IPS-15b (cell line): ENCODE results near the gene PAQR4.

Source experiments
- H3K27me3 ChIP-seq: one replicate; pipeline ENCODE4 v1.6.1; 2013; ENCODE audit warnings: low read length; ENCODE audit not compliant: control insufficient read depth, insufficient read depth
- H3K36me3 ChIP-seq: one replicate; pipeline ENCODE4 v1.6.1; 2013; ENCODE audit warnings: low read length; ENCODE audit not compliant: control insufficient read depth, insufficient read depth
- H3K4me1 ChIP-seq: one replicate; pipeline ENCODE4 v1.6.1; 2013; ENCODE audit warnings: mild to moderate bottlenecking, low read length; ENCODE audit not compliant: control insufficient read depth, insufficient read depth
- H3K4me3 ChIP-seq: one replicate; pipeline ENCODE4 v1.5.1; 2013; ENCODE audit warnings: low read depth, low read length
- H3K9ac ChIP-seq: one replicate; pipeline ENCODE4 v1.6.1; 2013; ENCODE audit warnings: low read depth, mild to moderate bottlenecking, low read length
- H3K9me3 ChIP-seq: one replicate; pipeline ENCODE4 v1.6.1; 2013; ENCODE audit warnings: mild to moderate bottlenecking, low read length; ENCODE audit not compliant: control insufficient read depth, insufficient read depth

PAQR4 gene

GRCh38 chr16:2987833-2988232 is 18.7 kb downstream of the PAQR4 start:
- Histone ChIP-seq H3K27me3 (no peaks in the 10 kb centered on the region), H3K9me3 (no peaks in the 10 kb centered on the region), H3K4me3 (no peak overlapping the region), H3K9ac (no peak overlapping the region), H3K36me3 (no peaks in the 10 kb centered on the region), H3K4me1 (peaks cover 12% of the 10 kb centered on the region)

GRCh38 chr16:2988590-2989099 is 19.5 kb downstream of the PAQR4 start:
- no peak overlapping the region for H3K4me3 ChIP-seq
- peaks cover 9% of the 10 kb centered on the region for H3K4me1 ChIP-seq
- H3K9ac ChIP-seq = no peak overlapping the region
- H3K36me3 ChIP-seq = no peaks in the 10 kb centered on the region
- H3K9me3 ChIP-seq = no peaks in the 10 kb centered on the region
- H3K27me3 ChIP-seq = no peaks in the 10 kb centered on the region

- Histone ChIP-seq H3K4me1 (peaks cover 7% of the 10 kb centered on the region), H3K9me3 (no peaks in the 10 kb centered on the region), H3K4me3 (no peak overlapping the region), H3K27me3 (no peaks in the 10 kb centered on the region), H3K36me3 (no peaks in the 10 kb centered on the region), H3K9ac (no peak overlapping the region)
Observed at GRCh38 chr16:2990891-2991290, 21.7 kb downstream of the PAQR4 start.

- Histone ChIP-seq H3K4me3 (no peak overlapping the region), H3K9me3 (no peaks in the 10 kb centered on the region), H3K27me3 (no peaks in the 10 kb centered on the region), H3K4me1 (peaks cover 7% of the 10 kb centered on the region), H3K36me3 (no peaks in the 10 kb centered on the region), H3K9ac (no peak overlapping the region)
Observed at GRCh38 chr16:2991566-2992261, 22.6 kb downstream of the PAQR4 start.

- H3K9me3 ChIP-seq = no peaks in the 10 kb centered on the region
- no peaks in the 10 kb centered on the region for H3K27me3 ChIP-seq
- H3K36me3 ChIP-seq = no peaks in the 10 kb centered on the region
- H3K4me1 ChIP-seq = peaks cover 7% of the 10 kb centered on the region
- H3K4me3 ChIP-seq = no peak overlapping the region
- no peak overlapping the region for H3K9ac ChIP-seq
Observed at GRCh38 chr16:2992383-2993081, 23.4 kb downstream of the PAQR4 start.

- H3K9ac ChIP-seq = no peak overlapping the region
- H3K4me1 ChIP-seq = peaks cover 3% of the 10 kb centered on the region
- no peaks in the 10 kb centered on the region for H3K27me3 ChIP-seq
- no peaks in the 10 kb centered on the region for H3K36me3 ChIP-seq
- no peaks in the 10 kb centered on the region for H3K9me3 ChIP-seq
- H3K4me3 ChIP-seq = no peak overlapping the region
Observed at GRCh38 chr16:2996298-2996697, 27.1 kb downstream of the PAQR4 start.

- Histone ChIP-seq H3K27me3 (no peaks in the 10 kb centered on the region), H3K9ac (no peak overlapping the region), H3K36me3 (no peaks in the 10 kb centered on the region), H3K4me3 (no peak overlapping the region), H3K9me3 (no peaks in the 10 kb centered on the region), H3K4me1 (peaks cover 3% of the 10 kb centered on the region)
Observed at GRCh38 chr16:2999929-3000328, 30.8 kb downstream of the PAQR4 start.

GRCh38 chr16:3000540-3000939 is 31.4 kb downstream of the PAQR4 start:
- Histone ChIP-seq H3K4me3 (no peak overlapping the region), H3K36me3 (no peaks in the 10 kb centered on the region), H3K27me3 (no peaks in the 10 kb centered on the region), H3K9me3 (no peaks in the 10 kb centered on the region), H3K9ac (no peak overlapping the region), H3K4me1 (peaks cover 3% of the 10 kb centered on the region)

- H3K9me3 ChIP-seq = no peaks in the 10 kb centered on the region
- H3K4me1 ChIP-seq = peaks cover 5% of the 10 kb centered on the region
- no peak overlapping the region for H3K9ac ChIP-seq
- H3K27me3 ChIP-seq = no peaks in the 10 kb centered on the region
- H3K4me3 ChIP-seq = no peak overlapping the region
- no peaks in the 10 kb centered on the region for H3K36me3 ChIP-seq
Observed at GRCh38 chr16:3001316-3001715, 32.2 kb downstream of the PAQR4 start.

GRCh38 chr16:3003582-3004270 is 34.6 kb downstream of the PAQR4 start:
- H3K4me3 ChIP-seq = no peak overlapping the region
- H3K9me3 ChIP-seq = no peaks in the 10 kb centered on the region
- H3K36me3 ChIP-seq = no peaks in the 10 kb centered on the region
- peaks cover 23% of the 10 kb centered on the region for H3K4me1 ChIP-seq
- H3K27me3 ChIP-seq = no peaks in the 10 kb centered on the region
- H3K9ac ChIP-seq = no peak overlapping the region

GRCh38 chr16:3004319-3004718 is 35.2 kb downstream of the PAQR4 start:
- Histone ChIP-seq H3K4me1 (peaks cover 21% of the 10 kb centered on the region), H3K9ac (no peak overlapping the region), H3K9me3 (no peaks in the 10 kb centered on the region), H3K27me3 (no peaks in the 10 kb centered on the region), H3K36me3 (no peaks in the 10 kb centered on the region), H3K4me3 (no peak overlapping the region)
